DOHH2 (cell line): ENCODE measurements around the gene DAPL1.
A peak's percentile ranks its signal among the peaks of the same experiment; 100 is the strongest.

ENCODE experiments used
- CTCF ChIP-seq: fragments of 200-600 bp; sonication (generic); IDR thresholded peaks from one replicate; pipeline ENCODE4 v1.5.1; 2014; ENCODE audit warnings: antibody characterized with exemption, mild to moderate bottlenecking, low read depth, low read length; ENCODE audit not compliant: poor library complexity, severe bottlenecking
- EZH2phosphoT487 ChIP-seq: fragments of 200-600 bp; sonication (generic); IDR thresholded peaks from 2 replicates; pipeline ENCODE4 v1.6.1; 2017; ENCODE audit warnings: borderline replicate concordance, mild to moderate bottlenecking, antibody characterized with exemption, low read length, moderate library complexity, mixed read lengths

- peak; percentile 84 for TF ChIP-seq CTCF
- no peak for TF ChIP-seq EZH2phosphoT487
These were observed 41.2 kb upstream of the DAPL1 start for GRCh38 chr2:158753641-158754611.
